ENCODE measurements around the gene LRRD1. TPM values are rescaled to one million over a fixed set of nuclear protein-coding genes. Genes with fewer than 3 reads are reported as not detected.

Gene LRRD1
- total and polyA plus RNA-seq, 2 of the 13 experiments (the other 11 are each of a cell fraction or from before 2014, with no cell fraction given), result 0.03 TPM; not detected in 1

GRCh38 chr7:92134271-92135051 lies 44.5 kb downstream of the LRRD1 start, which contains the start of gene CYP51A1 (continued):
- no peak for TF ChIP-seq ZNF83 (CRISPR knock-in tag; IDR thresholded peaks at IDR 0.05; ENCODE audit: borderline replicate concordance)
- 0 out of 4 replicates have a peak, but pooled peaks of 1 of the 2 experiments have one; percentile 12 for TF ChIP-seq NR2F1 (CRISPR knock-in tag; IDR thresholded peaks at IDR 0.05)
- peak; percentile 91 for TF ChIP-seq ZNF329 (CRISPR knock-in tag; IDR thresholded peaks at IDR 0.05; ENCODE audit: low read depth)
- TF ChIP-seq HNF1A (IDR thresholded peaks at IDR 0.05; ENCODE audit: low read depth), result no peak
- TF ChIP-seq HNF1A (CRISPR knock-in tag; IDR thresholded peaks at IDR 0.05; ENCODE audit: borderline replicate concordance), result peak; percentile 69; the same call in 1 of the 2 replicates
- TF ChIP-seq ZNF570 (CRISPR knock-in tag; IDR thresholded peaks at IDR 0.05; ENCODE audit: borderline replicate concordance), result peak; percentile 69; the same call in 1 of the 2 replicates
- no peak for TF ChIP-seq SRSF9 (IDR thresholded peaks at IDR 0.05; ENCODE audit: borderline replicate concordance, insufficient read depth, low read depth, low read length, poor library complexity, severe bottlenecking)
- peak; percentile 74 for TF ChIP-seq ZNF431 (CRISPR knock-in tag; IDR thresholded peaks at IDR 0.05; ENCODE audit: borderline replicate concordance, low read depth)
- TF ChIP-seq ZNF597 (CRISPR knock-in tag; IDR thresholded peaks at IDR 0.05), result no peak
- no peak for TF ChIP-seq ZKSCAN1 (IDR thresholded peaks at IDR 0.05; ENCODE audit: low read length)
- no peak for TF ChIP-seq FOXO4 (CRISPR knock-in tag; conservative IDR thresholded peaks at IDR 0.05)
- TF ChIP-seq ZNF180 (CRISPR knock-in tag; IDR thresholded peaks at IDR 0.05; ENCODE audit: borderline replicate concordance, low read depth), result 0 out of 2 replicates have a peak, but pooled peaks have one; percentile 59
- no peak for TF ChIP-seq ZNF20 (CRISPR knock-in tag; IDR thresholded peaks at IDR 0.05)
- TF ChIP-seq IRF9 (CRISPR knock-in tag; IDR thresholded peaks at IDR 0.05; ENCODE audit: borderline replicate concordance), result no peak
- TF ChIP-seq RXRA (CRISPR knock-in tag; IDR thresholded peaks at IDR 0.05), result peak; percentile 74; the same call in 1 of the 2 replicates
- TF ChIP-seq PLSCR1 (CRISPR knock-in tag; IDR thresholded peaks at IDR 0.05; ENCODE audit: borderline replicate concordance), result no peak
- no peak for TF ChIP-seq JUNB (CRISPR knock-in tag; IDR thresholded peaks at IDR 0.05; ENCODE audit: borderline replicate concordance)

Measured in HepG2 (cell line).